CD14-positive monocyte (primary cell): ENCODE results near the gene ATP5F1E. TPM values are rescaled to one million over a fixed set of nuclear protein-coding genes. Genes with fewer than 3 reads are reported as not detected.
A peak's percentile ranks its signal among the peaks of the same experiment; 100 is the strongest.

Source experiments
- DNase-seq, 3 donors: peaks; one replicate each; pipeline ENCODE4 v3.0.0-alpha.2; 2011 to 2022
- H2AFZ ChIP-seq: 2 replicates; pipeline ENCODE4 v1.6.0; 2012; ENCODE audit warnings: mild to moderate bottlenecking, low read depth, low read length, inconsistent platforms; ENCODE audit not compliant: insufficient read depth, poor library complexity, severe bottlenecking
- H3K27ac ChIP-seq, 2 donors: 1 replicate in 1 of 2; 2 replicates in 1 of 2; pipeline ENCODE4 v1.5.1; 2012 to 2013; ENCODE audit warnings: low read length in 2 of 2, control low read depth in 1 of 2, inconsistent platforms in 1 of 2, low read depth in 1 of 2, mild to moderate bottlenecking in 1 of 2
- H3K27me3 ChIP-seq, 2 donors: one replicate each; pipeline versions ENCODE4 v1.6.0 to v1.6.1; 2011 to 2013; ENCODE audit warnings: low read length in 2 of 2; ENCODE audit not compliant: control insufficient read depth in 2 of 2, insufficient read depth in 2 of 2
- H3K36me3 ChIP-seq, 2 donors: replicated peaks in 1 of 2; 1 replicate in 1 of 2; 2 replicates in 1 of 2; pipeline versions ENCODE4 v1.5.1 to v1.6.1; 2012 to 2013; ENCODE audit warnings: low read length in 2 of 2, control low read depth in 1 of 2, inconsistent platforms in 1 of 2, mild to moderate bottlenecking in 1 of 2; ENCODE audit not compliant: insufficient read depth in 2 of 2, control insufficient read depth in 1 of 2
- H3K4me1 ChIP-seq, 2 donors: 1 replicate in 1 of 2; 2 replicates in 1 of 2; pipeline versions ENCODE4 v1.5.1 to v1.6.1; 2012 to 2013; ENCODE audit warnings: low read length in 2 of 2, control low read depth in 1 of 2, inconsistent platforms in 1 of 2, mild to moderate bottlenecking in 1 of 2, moderate library complexity in 1 of 2; ENCODE audit not compliant: insufficient read depth in 2 of 2, control insufficient read depth in 1 of 2
- H3K4me2 ChIP-seq: replicated peaks from 2 replicates; pipeline ENCODE3; 2012; ENCODE audit warnings: low read length, moderate library complexity, mild to moderate bottlenecking; ENCODE audit not compliant: poor library complexity, severe bottlenecking; ENCODE audit errors: extremely low read depth
- H3K4me3 ChIP-seq, 3 experiments: fragments of 200-600 bp in 1 of 3; sonication (generic) in 1 of 3; replicated peaks in 1 of 3; 1 replicate in 2 of 3; 2 replicates in 1 of 3; pipeline ENCODE4 v1.5.1; 2011 to 2013; ENCODE audit warnings: low read length in 3 of 3, mild to moderate bottlenecking in 3 of 3, control low read depth in 2 of 3, low read depth in 2 of 3, inconsistent platforms in 1 of 3, moderate library complexity in 1 of 3
- H3K79me2 ChIP-seq: 2 replicates; pipeline ENCODE4 v1.6.0; 2012; ENCODE audit warnings: mild to moderate bottlenecking, control low read depth, inconsistent platforms, low read length, moderate library complexity; ENCODE audit not compliant: insufficient read depth
- H3K9ac ChIP-seq: 2 replicates; pipeline ENCODE4 v1.6.0; 2017; ENCODE audit warnings: low read length, mild to moderate bottlenecking; ENCODE audit not compliant: insufficient read depth, poor library complexity, severe bottlenecking
- H3K9me3 ChIP-seq, 2 donors: replicated peaks in 1 of 2; 1 replicate in 1 of 2; 2 replicates in 1 of 2; pipeline versions ENCODE4 v1.5.1 to v1.6.1; 2012 to 2013; ENCODE audit warnings: low read length in 2 of 2, control low read depth in 1 of 2; ENCODE audit not compliant: control insufficient read depth in 1 of 2, insufficient read depth in 1 of 2
- H4K20me1 ChIP-seq: 2 replicates; pipeline ENCODE4 v1.6.0; 2012; ENCODE audit warnings: mild to moderate bottlenecking, low read length, control low read depth, moderate library complexity; ENCODE audit not compliant: insufficient read depth
- H3K27ac Mint-ChIP-seq, 7 donors: one replicate each; pipeline ENCODE4 v1.8.0; 2020; ENCODE audit warnings: mild to moderate bottlenecking in 7 of 7, mixed read lengths in 7 of 7, moderate library complexity in 6 of 7, inconsistent platforms in 2 of 7
- H3K27me3 Mint-ChIP-seq, 3 donors: one replicate each; pipeline ENCODE4 v1.8.0; 2021 to 2022; ENCODE audit warnings: low read depth in 3 of 3, mild to moderate bottlenecking in 3 of 3, mixed read lengths in 3 of 3, moderate library complexity in 3 of 3, inconsistent platforms in 1 of 3
- H3K36me3 Mint-ChIP-seq, 2 donors: one replicate each; pipeline ENCODE4 v1.8.0; 2020; ENCODE audit warnings: mixed read lengths in 2 of 2, inconsistent platforms in 1 of 2, mild to moderate bottlenecking in 1 of 2
- H3K4me1 Mint-ChIP-seq: one replicate; pipeline ENCODE4 v1.8.0; 2020; ENCODE audit warnings: mild to moderate bottlenecking, mixed read lengths
- H3K4me3 Mint-ChIP-seq, 2 donors: one replicate each; pipeline ENCODE4 v1.8.0; 2020; ENCODE audit warnings: mild to moderate bottlenecking in 2 of 2, mixed read lengths in 2 of 2, moderate library complexity in 1 of 2
- H3K9me3 Mint-ChIP-seq, 7 donors: one replicate each; pipeline ENCODE4 v1.8.0; 2020 to 2022; ENCODE audit warnings: mixed read lengths in 7 of 7, mild to moderate bottlenecking in 6 of 7, moderate library complexity in 6 of 7, inconsistent platforms in 2 of 7
- CTCF ChIP-seq: fragments of 200-600 bp; IDR thresholded peaks from one replicate; pipeline ENCODE4 v1.8.0; 2022; ENCODE audit warnings: antibody characterized with exemption, mild to moderate bottlenecking
- WGBS: methylation state at CpG from one replicate; pipeline ENCODE4 v1.1.5; 2013; ENCODE audit warnings: missing lambda C conversion rate; ENCODE audit not compliant: insufficient coverage; 5-methylcytosine and 5-hydroxymethylcytosine counted together
- intact Hi-C, 2 donors: fragments of 100-400 bp; cut with micrococcal nuclease; formaldehyde crosslinking; loops; one replicate each; pipeline versions ENCODE4 v1.15.0 to v1.15.1; 2023
- polyA plus RNA-seq, 3 donors: library from polyadenylated mRNA; depleted of rRNA in 1 of 3; unstranded in 2 of 3; stranded (reverse) in 1 of 3; fragments of 300-500 nt in 2 of 3; fragments of >200 nt in 1 of 3; fragmentation: Illumina TruSeq in 2 of 3; gene quantifications; 1 replicate in 2 of 3; 2 replicates in 1 of 3; pipeline ENCODE4 v1.2.3, GENCODE V29; 2012 to 2021

ATP5F1E gene
- polyA plus RNA-seq, 3 donors: 39.0 to 105 (median 102) TPM

- intact Hi-C loops: no loop called here
Measured at GRCh38 chr20:59075934-59076508, 43.9 kb upstream of the ATP5F1E start.

GRCh38 chr20:59074456-59074855 lies 42.3 kb upstream of the ATP5F1E start:
- Histone ChIP-seq H3K79me2 (no peaks in the 10 kb centered on the region), H4K20me1 (no peaks in the 10 kb centered on the region), H3K4me1 (peaks cover 29 to 37% of the 10 kb centered on the region in 2 donors), H2AFZ (no peak overlapping the region), H3K9me3 (no peaks in the 10 kb centered on the region), H3K36me3 (no peaks in the 10 kb centered on the region), H3K4me2 (no peak overlapping the region), H3K9ac (no peak overlapping the region), H3K27ac (no peak overlapping the region), H3K27me3 (peaks cover 28 to 32% of the 10 kb centered on the region in 2 donors), H3K4me3 (no peak overlapping the region)
- WGBS: 59% methylated on average over 3 of the region's 3 CpGs
- intact Hi-C loops: no loop called here
- Mint-ChIP-seq H3K27ac (no peak overlapping the region), H3K4me3 (no peak overlapping the region), H3K36me3 (no peaks in the 10 kb centered on the region), H3K4me1 (peaks cover 33% of the 10 kb centered on the region), H3K9me3 (peaks cover 0 to 4% (median 0%) of the 10 kb centered on the region in 7 donors), H3K27me3 (peaks cover 19 to 29% (median 28%) of the 10 kb centered on the region in 3 donors)
- peak in 1 of 3 donors; percentile 21 for DNase-seq
- TF ChIP-seq CTCF: no peak

More at GRCh38 chr20:59075934-59076508, 43.9 kb upstream of the ATP5F1E start:
- Histone ChIP-seq H3K4me3 (no peak overlapping the region), H4K20me1 (no peaks in the 10 kb centered on the region), H3K79me2 (no peaks in the 10 kb centered on the region), H3K4me1 (peaks cover 19 to 25% of the 10 kb centered on the region in 2 donors), H3K36me3 (no peaks in the 10 kb centered on the region), H3K9me3 (no peaks in the 10 kb centered on the region), H3K27ac (no peak overlapping the region), H2AFZ (no peak overlapping the region), H3K9ac (no peak overlapping the region), H3K4me2 (no peak overlapping the region), H3K27me3 (peaks cover 32 to 34% of the 10 kb centered on the region in 2 donors)
- Mint-ChIP-seq H3K36me3 (no peaks in the 10 kb centered on the region), H3K27me3 (peaks cover 19 to 31% (median 30%) of the 10 kb centered on the region in 3 donors), H3K27ac (no peak overlapping the region), H3K9me3 (peaks cover 0 to 4% (median 0%) of the 10 kb centered on the region in 7 donors), H3K4me3 (peak overlapping the region in 1 of 2 donors; percentile 12), H3K4me1 (peaks cover 23% of the 10 kb centered on the region)
- no peak for DNase-seq
- no peak for TF ChIP-seq CTCF
- no CpG with 5 or more reads among the region's 4 CpGs for WGBS
